HAP-1 (cell line): ENCODE measurements around the gene CFAP92.
A peak's percentile ranks its signal among the peaks of the same experiment; 100 is the strongest.

Experiments
- DNase-seq, 2 experiments: peaks; one replicate each; pipeline ENCODE4 v3.0.0-alpha.2; 2016 to 2020; ENCODE audit warnings: low spot score in 2 of 2
- H3K27me3 ChIP-seq: fragments of 250-450 bp; sonication (Bioruptor Pico); 2 replicates; pipeline ENCODE4 v1.5.1; 2020; ENCODE audit warnings: low read depth, mild to moderate bottlenecking, moderate library complexity
- H3K36me3 ChIP-seq: fragments of 250-450 bp; sonication (Bioruptor Pico); replicated peaks from 2 replicates; pipeline ENCODE4 v1.5.1; 2020; ENCODE audit warnings: mild to moderate bottlenecking
- H3K4me1 ChIP-seq: fragments of 250-450 bp; sonication (Bioruptor Pico); 2 replicates; pipeline ENCODE4 v1.5.1; 2020; ENCODE audit warnings: mild to moderate bottlenecking
- H3K4me3 ChIP-seq: fragments of 250-450 bp; sonication (Bioruptor Pico); 2 replicates; pipeline ENCODE4 v1.5.1; 2020; ENCODE audit warnings: mild to moderate bottlenecking, moderate library complexity
- H3K9me3 ChIP-seq: fragments of 250-450 bp; sonication (Bioruptor Pico); 2 replicates; pipeline ENCODE4 v1.5.1; 2020; ENCODE audit warnings: mild to moderate bottlenecking, moderate library complexity
- in situ Hi-C: fragments of 300-500 bp; cut with MboI; formaldehyde crosslinking; loops from 3 replicates; pipeline ENCODE4 v1.14.3; 2020; ENCODE audit warnings: low sequenced_read_pairs, inconsistent platforms, mixed read lengths

The CFAP92 gene

GRCh38 chr3:128993461-128994172, at the start of gene CFAP92:
TSS of gene CFAP92 (minus strand) at chr3:128994076. CDS start at chr3:128993304, 772 bp downstream.
- in situ Hi-C loops, result no loop called here

GRCh38 chr3:129040579-129041300, 46.9 kb upstream of the CFAP92 start:
- in situ Hi-C loops, result no loop called here
- DNase-seq, result no peak

More at GRCh38 chr3:128993461-128994172, at the start of gene CFAP92:
- H3K9me3 ChIP-seq, result no peaks in the 10 kb centered on the region
- no peak within 1 kb of the TSS for H3K4me3 ChIP-seq
- peak; percentile 56 to 85 for DNase-seq
- H3K27me3 ChIP-seq, result no peaks in the 10 kb centered on the region
- no peaks in the 10 kb centered on the region for H3K36me3 ChIP-seq
- H3K4me1 ChIP-seq, result peaks cover 2% of the 10 kb centered on the region

GRCh38 chr3:129040039-129040336, 46.1 kb upstream of the CFAP92 start:
- H3K36me3 ChIP-seq, result no peaks in the 10 kb centered on the region
- no peaks in the 10 kb centered on the region; the same call in 1 of the 2 replicates for H3K27me3 ChIP-seq
- H3K4me1 ChIP-seq, result no peaks in the 10 kb centered on the region
- H3K4me3 ChIP-seq, result no peak overlapping the region
- in situ Hi-C loops, result no loop called here
- no peak for DNase-seq
- H3K9me3 ChIP-seq, result 0 out of 2 replicates have a peak, but pooled peaks cover 2% of the 10 kb centered on the region

More at GRCh38 chr3:129040579-129041300, 46.9 kb upstream of the CFAP92 start:
- Histone ChIP-seq H3K4me1 (no peaks in the 10 kb centered on the region), H3K4me3 (no peak overlapping the region), H3K27me3 (no peaks in the 10 kb centered on the region; the same call in 1 of the 2 replicates), H3K9me3 (0 out of 2 replicates have a peak, but pooled peaks cover 2% of the 10 kb centered on the region), H3K36me3 (no peaks in the 10 kb centered on the region)

- DNase-seq, result peak in 1 of 2 experiments; percentile 43
- Histone ChIP-seq H3K27me3 (no peaks in the 10 kb centered on the region; the same call in 1 of the 2 replicates), H3K9me3 (0 out of 2 replicates have a peak, but pooled peaks cover 2% of the 10 kb centered on the region), H3K36me3 (no peaks in the 10 kb centered on the region), H3K4me1 (no peaks in the 10 kb centered on the region), H3K4me3 (no peak overlapping the region)
- in situ Hi-C loops, result no loop called here
These were observed 45.6 kb upstream of the CFAP92 start for GRCh38 chr3:129039271-129040038.

GRCh38 chr3:129038121-129038855, 44.4 kb upstream of the CFAP92 start:
- in situ Hi-C loops, result no loop called here
- H3K4me3 ChIP-seq, result no peak overlapping the region
- H3K4me1 ChIP-seq, result no peaks in the 10 kb centered on the region
- H3K27me3 ChIP-seq, result no peaks in the 10 kb centered on the region; the same call in 1 of the 2 replicates
- 0 out of 2 replicates have a peak, but pooled peaks cover 2% of the 10 kb centered on the region for H3K9me3 ChIP-seq
- H3K36me3 ChIP-seq, result no peaks in the 10 kb centered on the region
- no peak for DNase-seq

- H3K36me3 ChIP-seq, result no peaks in the 10 kb centered on the region
- no peaks in the 10 kb centered on the region for H3K9me3 ChIP-seq
- DNase-seq, result no peak
- H3K27me3 ChIP-seq, result no peaks in the 10 kb centered on the region
- no peak overlapping the region for H3K4me3 ChIP-seq
- in situ Hi-C loops, result no loop called here
- no peaks in the 10 kb centered on the region for H3K4me1 ChIP-seq
These were observed 43.2 kb upstream of the CFAP92 start for GRCh38 chr3:129037093-129037419.

GRCh38 chr3:129036222-129037092, 42.6 kb upstream of the CFAP92 start:
- Histone ChIP-seq H3K9me3 (no peaks in the 10 kb centered on the region), H3K36me3 (no peaks in the 10 kb centered on the region), H3K27me3 (no peaks in the 10 kb centered on the region), H3K4me3 (no peak overlapping the region), H3K4me1 (no peaks in the 10 kb centered on the region)
- in situ Hi-C loops, result no loop called here
- no peak for DNase-seq

- no peak for DNase-seq
- Histone ChIP-seq H3K4me1 (no peaks in the 10 kb centered on the region), H3K27me3 (no peaks in the 10 kb centered on the region), H3K36me3 (no peaks in the 10 kb centered on the region), H3K9me3 (no peaks in the 10 kb centered on the region), H3K4me3 (no peak overlapping the region)
- in situ Hi-C loops, result no loop called here
These were observed 41.7 kb upstream of the CFAP92 start for GRCh38 chr3:129035360-129036221.

GRCh38 chr3:129034642-129035041, 40.8 kb upstream of the CFAP92 start:
- H3K4me3 ChIP-seq, result no peak overlapping the region
- H3K4me1 ChIP-seq, result no peaks in the 10 kb centered on the region
- H3K36me3 ChIP-seq, result no peaks in the 10 kb centered on the region
- peak in 1 of 2 experiments; percentile 32 for DNase-seq
- in situ Hi-C loops, result no loop called here
- no peaks in the 10 kb centered on the region for H3K27me3 ChIP-seq
- no peaks in the 10 kb centered on the region for H3K9me3 ChIP-seq

- H3K4me1 ChIP-seq, result no peaks in the 10 kb centered on the region
- in situ Hi-C loops, result no loop called here
- no peak for DNase-seq
These were observed 39.9 kb upstream of the CFAP92 start for GRCh38 chr3:129033633-129034321.

GRCh38 chr3:129033151-129033550, 39.3 kb upstream of the CFAP92 start:
- Histone ChIP-seq H3K27me3 (no peaks in the 10 kb centered on the region), H3K36me3 (no peaks in the 10 kb centered on the region), H3K4me1 (no peaks in the 10 kb centered on the region), H3K9me3 (no peaks in the 10 kb centered on the region), H3K4me3 (no peak overlapping the region)
- DNase-seq, result no peak
- in situ Hi-C loops, result no loop called here

More at GRCh38 chr3:129033633-129034321, 39.9 kb upstream of the CFAP92 start:
- Histone ChIP-seq H3K4me3 (no peak overlapping the region), H3K9me3 (no peaks in the 10 kb centered on the region), H3K36me3 (no peaks in the 10 kb centered on the region), H3K27me3 (no peaks in the 10 kb centered on the region)
